Gastrocnemius medialis (tissue), 4 donors: ENCODE measurements around the gene MEAF6. TPM values are rescaled to one million over a fixed set of nuclear protein-coding genes. Genes with fewer than 3 reads are reported as not detected.

Experiments
- ATAC-seq, 2 donors: fragments of 150-250 bp; one replicate each; pipeline ENCODE4 v1.9.1; 2016
- DNase-seq, 2 donors: peaks; one replicate each; pipeline ENCODE4 v3.0.0-alpha.2; 2019
- H3K27ac ChIP-seq, 4 donors: fragments of 200-600 bp; sonication (generic); 1 replicate in 1 of 4; 2 replicates in 3 of 4; pipeline ENCODE4 v1.5.1; 2016 to 2018; ENCODE audit warnings: mild to moderate bottlenecking in 2 of 4, moderate library complexity in 1 of 4
- H3K27me3 ChIP-seq, 3 donors: fragments of 200-600 bp; sonication (generic) in 2 of 3; 1 replicate in 1 of 3; 2 replicates in 2 of 3; pipeline versions ENCODE4 v1.5.1 to v1.6.0; 2016 to 2019; ENCODE audit warnings: mild to moderate bottlenecking in 1 of 3, moderate library complexity in 1 of 3
- H3K36me3 ChIP-seq, 2 donors: fragments of 200-600 bp; sonication (generic) in 1 of 2; one replicate each; pipeline ENCODE4 v1.5.1; 2017 to 2018
- H3K4me1 ChIP-seq, 2 donors: fragments of 200-600 bp; sonication (generic) in 1 of 2; one replicate each; pipeline ENCODE4 v1.5.1; 2016 to 2017; ENCODE audit warnings: mild to moderate bottlenecking in 2 of 2
- H3K4me3 ChIP-seq, 4 donors: fragments of 200-600 bp; sonication (generic) in 3 of 4; 1 replicate in 1 of 4; 2 replicates in 3 of 4; pipeline ENCODE4 v1.5.1; 2016 to 2019; ENCODE audit warnings: mild to moderate bottlenecking in 2 of 4
- H3K9me3 ChIP-seq, 3 donors: fragments of 200-600 bp; sonication (generic) in 2 of 3; 1 replicate in 1 of 3; 2 replicates in 2 of 3; pipeline ENCODE4 v1.5.1; 2016 to 2019
- CTCF ChIP-seq, 5 experiments: fragments of 450-650 bp in 3 of 5; fragments of 200-600 bp in 2 of 5; sonication (generic) in 2 of 5; IDR thresholded peaks in 4 of 5; conservative IDR thresholded peaks in 1 of 5; 1 replicate in 4 of 5; 2 replicates in 1 of 5; pipeline ENCODE4 v1.5.1; 2016 to 2019; ENCODE audit warnings: antibody characterized with exemption in 5 of 5, mild to moderate bottlenecking in 3 of 5, moderate library complexity in 3 of 5
- POLR2A ChIP-seq, 2 donors: fragments of 450-650 bp; IDR thresholded peaks; one replicate each; pipeline ENCODE4 v1.6.1; 2017; ENCODE audit warnings: antibody characterized with exemption in 2 of 2, mild to moderate bottlenecking in 2 of 2, moderate library complexity in 2 of 2
- in situ Hi-C, 4 donors: fragments of 200-750 bp; cut with MboI; loops; one replicate each; pipeline versions ENCODE4 v1.15.0 to v1.8.0; 2017; ENCODE audit warnings: low sequenced_read_pairs in 4 of 4
- intact Hi-C: fragments of 100-400 bp; cut with DNase I; formaldehyde crosslinking; loops from one replicate; pipeline ENCODE4 v1.15.1; 2023; ENCODE audit warnings: low total_unique reads
- total RNA-seq, 4 donors: library from RNA; depleted of rRNA; stranded (reverse); fragments of >200 nt; gene quantifications; one replicate each; pipeline versions ENCODE4 v1.1.0 to v1.2.3, GENCODE V29; 2016

MEAF6 gene
- total RNA-seq, 4 donors from 2014 or later = 72.1 to 81.0 (median 74.5) TPM

- peaks cover 50 to 56% of the 10 kb centered on the region in 2 donors for H3K4me1 ChIP-seq
- no peaks in the 10 kb centered on the region for H3K27me3 ChIP-seq
- intact Hi-C loops (no loop called here), in situ Hi-C loops (no loop called here)
- no peaks in the 10 kb centered on the region for H3K9me3 ChIP-seq
- no peak for ATAC-seq
- H3K4me3 ChIP-seq = no peak overlapping the region
- H3K36me3 ChIP-seq = peaks cover 3 to 54% of the 10 kb centered on the region in 2 donors
- TF ChIP-seq POLR2A (IDR thresholded peaks at IDR 0.05) (no peak), CTCF (IDR thresholded peaks at IDR 0.05 in 4 of 5, conservative IDR thresholded peaks at IDR 0.05 in 1 of 5) (no peak)
- no peak for DNase-seq
- H3K27ac ChIP-seq = peak overlapping the region; percentile 89 to 98 (median 97)
These were observed 33.1 kb downstream of the MEAF6 start for GRCh38 chr1:37481289-37482003.

- peak overlapping the region in 1 of 4 donors; percentile 64 for H3K4me3 ChIP-seq
- intact Hi-C loops (no loop called here), in situ Hi-C loops (no loop called here)
- peaks cover 53 to 56% of the 10 kb centered on the region in 2 donors for H3K4me1 ChIP-seq
- no peak for TF ChIP-seq CTCF (IDR thresholded peaks at IDR 0.05 in 4 of 5, conservative IDR thresholded peaks at IDR 0.05 in 1 of 5)
- TF ChIP-seq POLR2A (IDR thresholded peaks at IDR 0.05) = no peak
- ATAC-seq (no peak), DNase-seq (no peak)
- no peaks in the 10 kb centered on the region for H3K9me3 ChIP-seq
- H3K27ac ChIP-seq = peak overlapping the region; percentile 89 to 98 (median 97)
- H3K27me3 ChIP-seq = no peaks in the 10 kb centered on the region
- peaks cover 3 to 54% of the 10 kb centered on the region in 2 donors for H3K36me3 ChIP-seq
These were observed 33.8 kb downstream of the MEAF6 start for GRCh38 chr1:37480581-37481288.

GRCh38 chr1:37480125-37480466, 34.5 kb downstream of the MEAF6 start:
- no peaks in the 10 kb centered on the region for H3K9me3 ChIP-seq
- H3K36me3 ChIP-seq = peaks cover 3 to 54% of the 10 kb centered on the region in 2 donors
- peak overlapping the region; percentile 55 to 94 (median 78) for H3K4me3 ChIP-seq
- in situ Hi-C loops (no loop called here), intact Hi-C loops (no loop called here)
- peak overlapping the region; percentile 89 to 98 (median 97) for H3K27ac ChIP-seq
- no peak for TF ChIP-seq CTCF (IDR thresholded peaks at IDR 0.05 in 4 of 5, conservative IDR thresholded peaks at IDR 0.05 in 1 of 5)
- no peak for TF ChIP-seq POLR2A (IDR thresholded peaks at IDR 0.05)
- no peaks in the 10 kb centered on the region for H3K27me3 ChIP-seq
- DNase-seq (no peak), ATAC-seq (no peak)
- peaks cover 53 to 56% of the 10 kb centered on the region in 2 donors for H3K4me1 ChIP-seq

GRCh38 chr1:37479255-37480124, 35.1 kb downstream of the MEAF6 start:
- no peaks in the 10 kb centered on the region for H3K27me3 ChIP-seq
- intact Hi-C loops = loop anchor here (5.0 to 10.0 kb wide), 2 partner anchors 378 to 525 kb away; partner anchors contain the start of genes FHL3 and MTF1
- H3K27ac ChIP-seq = peak overlapping the region; percentile 89 to 98 (median 97)
- TF ChIP-seq POLR2A (IDR thresholded peaks at IDR 0.05) (peak; percentile 62 to 68), CTCF (IDR thresholded peaks at IDR 0.05 in 4 of 5, conservative IDR thresholded peaks at IDR 0.05 in 1 of 5) (no peak)
- peaks cover 53 to 54% of the 10 kb centered on the region in 2 donors for H3K4me1 ChIP-seq
- no peaks in the 10 kb centered on the region for H3K9me3 ChIP-seq
- in situ Hi-C loops = loop anchor here in 1 of 4 donors (10.0 kb wide), 1 partner anchor 115 kb away; the partner anchor contains the start of gene GNL2
- ATAC-seq (peak; percentile 54 to 69), DNase-seq (peak; percentile 95 to 98)
- H3K36me3 ChIP-seq = peaks cover 3 to 54% of the 10 kb centered on the region in 2 donors
- H3K4me3 ChIP-seq = peak overlapping the region; percentile 55 to 94 (median 78)
